Right atrium auricular region (tissue), 2 donors: ENCODE measurements around the gene KCNJ4. TPM values are rescaled to one million over a fixed set of nuclear protein-coding genes. Genes with fewer than 3 reads are reported as not detected.

ENCODE experiments used
- DNase-seq: peaks from one replicate; pipeline ENCODE4 v3.0.0-alpha.2; 2019; ENCODE audit warnings: low spot score
- H3K27ac ChIP-seq, 2 donors: fragments of 200-600 bp; sonication (generic); 1 replicate in 1 of 2; 2 replicates in 1 of 2; pipeline ENCODE4 v1.5.1; 2016 to 2019
- H3K27me3 ChIP-seq, 2 donors: fragments of 200-600 bp; sonication (generic); one replicate each; pipeline versions ENCODE4 v1.5.1 to v1.6.0; 2017 to 2019
- H3K36me3 ChIP-seq: fragments of 200-600 bp; sonication (generic); one replicate; pipeline ENCODE4 v1.5.1; 2016
- H3K4me1 ChIP-seq, 2 donors: fragments of 200-600 bp; sonication (generic); one replicate each; pipeline versions ENCODE4 v1.5.1 to v1.6.0; 2017 to 2019
- H3K4me3 ChIP-seq, 2 donors: fragments of 200-600 bp; sonication (generic); 1 replicate in 1 of 2; 2 replicates in 1 of 2; pipeline ENCODE4 v1.5.1; 2017 to 2019; ENCODE audit warnings: mild to moderate bottlenecking in 1 of 2, moderate library complexity in 1 of 2
- H3K9me3 ChIP-seq, 2 donors: fragments of 200-600 bp; sonication (generic); one replicate each; pipeline ENCODE4 v1.5.1; 2019
- total RNA-seq, 2 donors: library from RNA; depleted of rRNA; stranded (reverse); fragments of >200 nt; gene quantifications; one replicate each; pipeline ENCODE4 v1.1.0, GENCODE V29; 2016
- TF ChIP-seq, protein P1 (sequence below), 2 donors: fragments of 200-600 bp; sonication (generic); IDR thresholded peaks; one replicate each; pipeline ENCODE4 v1.5.1; 2019; ENCODE audit warnings: antibody characterized with exemption in 2 of 2

KCNJ4 gene
- total RNA-seq, 2 donors from 2014 or later = 7.0 to 36.7 TPM

DNA sequence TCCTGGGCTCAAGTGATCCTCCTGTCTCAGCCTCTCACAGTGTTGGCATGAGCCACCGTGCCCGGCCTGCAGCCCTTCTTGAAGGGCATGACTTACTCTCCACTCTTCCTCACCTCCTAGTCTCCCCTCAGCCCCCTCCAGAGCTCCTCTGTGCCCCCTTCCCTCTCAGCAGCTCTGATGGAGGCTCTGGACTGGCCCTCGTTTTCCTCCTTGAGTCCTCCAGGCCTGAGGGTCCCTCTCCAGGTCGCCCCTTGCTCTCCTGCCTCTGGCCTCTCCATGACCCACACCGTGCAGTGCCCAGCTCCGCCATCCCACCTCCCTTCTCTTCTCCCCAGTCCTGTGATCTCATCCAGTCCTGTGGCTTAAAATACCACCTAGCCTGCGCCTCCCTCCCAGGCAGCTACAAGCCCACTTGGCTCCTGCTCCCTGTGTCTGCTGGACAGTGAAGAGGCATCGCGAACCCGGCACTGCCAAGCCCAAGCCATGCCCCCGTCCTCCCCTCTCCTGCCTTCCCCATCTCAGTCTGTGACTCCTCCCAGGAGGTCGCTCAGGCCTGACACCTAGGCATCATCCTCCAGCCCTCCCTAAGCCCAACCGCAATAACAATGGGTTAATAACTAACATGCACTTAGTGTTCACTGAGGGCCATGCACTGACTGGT lies 11.9 kb downstream of the KCNJ4 start:
- Histone ChIP-seq H3K27me3 (no peaks in the 10 kb centered on the region), H3K4me3 (no peak overlapping the region), H3K9me3 (no peaks in the 10 kb centered on the region), H3K36me3 (no peaks in the 10 kb centered on the region), H3K27ac (peak overlapping the region; percentile 66 to 70), H3K4me1 (peaks cover 0 to 7% of the 10 kb centered on the region in 2 donors)
- no peak for DNase-seq
- TF ChIP-seq, protein P1, sequence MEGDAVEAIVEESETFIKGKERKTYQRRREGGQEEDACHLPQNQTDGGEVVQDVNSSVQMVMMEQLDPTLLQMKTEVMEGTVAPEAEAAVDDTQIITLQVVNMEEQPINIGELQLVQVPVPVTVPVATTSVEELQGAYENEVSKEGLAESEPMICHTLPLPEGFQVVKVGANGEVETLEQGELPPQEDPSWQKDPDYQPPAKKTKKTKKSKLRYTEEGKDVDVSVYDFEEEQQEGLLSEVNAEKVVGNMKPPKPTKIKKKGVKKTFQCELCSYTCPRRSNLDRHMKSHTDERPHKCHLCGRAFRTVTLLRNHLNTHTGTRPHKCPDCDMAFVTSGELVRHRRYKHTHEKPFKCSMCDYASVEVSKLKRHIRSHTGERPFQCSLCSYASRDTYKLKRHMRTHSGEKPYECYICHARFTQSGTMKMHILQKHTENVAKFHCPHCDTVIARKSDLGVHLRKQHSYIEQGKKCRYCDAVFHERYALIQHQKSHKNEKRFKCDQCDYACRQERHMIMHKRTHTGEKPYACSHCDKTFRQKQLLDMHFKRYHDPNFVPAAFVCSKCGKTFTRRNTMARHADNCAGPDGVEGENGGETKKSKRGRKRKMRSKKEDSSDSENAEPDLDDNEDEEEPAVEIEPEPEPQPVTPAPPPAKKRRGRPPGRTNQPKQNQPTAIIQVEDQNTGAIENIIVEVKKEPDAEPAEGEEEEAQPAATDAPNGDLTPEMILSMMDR (IDR thresholded peaks at IDR 0.05) = no peak

DNA sequence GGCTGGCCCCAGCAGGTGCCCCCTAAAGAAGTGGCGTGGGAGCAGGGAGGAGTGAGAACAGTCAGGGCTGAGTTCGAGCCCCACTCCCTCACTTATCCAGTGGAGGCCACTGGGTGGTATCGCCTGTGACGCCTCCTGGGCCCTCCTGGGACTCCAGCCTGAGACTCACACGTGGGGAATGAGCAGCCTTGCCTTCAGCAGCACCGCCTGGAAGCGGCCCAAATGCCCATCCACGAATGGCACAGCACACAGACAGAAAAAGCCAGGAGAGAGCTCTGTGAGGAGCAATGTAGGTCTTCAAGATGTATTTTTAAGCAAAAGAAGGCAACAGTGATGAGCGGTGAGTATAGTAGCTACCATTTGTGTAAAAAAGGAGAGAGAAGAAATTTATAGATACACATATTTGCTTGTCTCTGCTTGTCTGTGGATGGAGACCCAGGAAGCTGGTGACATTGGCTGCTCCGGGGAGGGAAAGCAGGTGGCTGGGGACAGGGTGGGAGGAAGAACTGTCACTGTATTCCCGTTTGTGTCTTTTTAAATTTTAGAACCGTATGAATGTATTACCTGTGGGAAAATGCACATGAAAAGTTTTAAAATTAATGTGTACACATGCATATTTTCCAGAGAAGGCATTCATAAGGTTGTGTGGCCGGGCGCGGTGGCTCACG lies 13.2 kb downstream of the KCNJ4 start:
- H3K9me3 ChIP-seq = no peaks in the 10 kb centered on the region
- no peak for DNase-seq
- no peak overlapping the region for H3K4me3 ChIP-seq
- peaks cover 0 to 7% of the 10 kb centered on the region in 2 donors for H3K4me1 ChIP-seq
- peak overlapping the region in 1 of 2 donors; percentile 57 for H3K27ac ChIP-seq
- TF ChIP-seq, protein P1 (IDR thresholded peaks at IDR 0.05) = no peak
- H3K36me3 ChIP-seq = no peaks in the 10 kb centered on the region
- H3K27me3 ChIP-seq = no peaks in the 10 kb centered on the region

DNA sequence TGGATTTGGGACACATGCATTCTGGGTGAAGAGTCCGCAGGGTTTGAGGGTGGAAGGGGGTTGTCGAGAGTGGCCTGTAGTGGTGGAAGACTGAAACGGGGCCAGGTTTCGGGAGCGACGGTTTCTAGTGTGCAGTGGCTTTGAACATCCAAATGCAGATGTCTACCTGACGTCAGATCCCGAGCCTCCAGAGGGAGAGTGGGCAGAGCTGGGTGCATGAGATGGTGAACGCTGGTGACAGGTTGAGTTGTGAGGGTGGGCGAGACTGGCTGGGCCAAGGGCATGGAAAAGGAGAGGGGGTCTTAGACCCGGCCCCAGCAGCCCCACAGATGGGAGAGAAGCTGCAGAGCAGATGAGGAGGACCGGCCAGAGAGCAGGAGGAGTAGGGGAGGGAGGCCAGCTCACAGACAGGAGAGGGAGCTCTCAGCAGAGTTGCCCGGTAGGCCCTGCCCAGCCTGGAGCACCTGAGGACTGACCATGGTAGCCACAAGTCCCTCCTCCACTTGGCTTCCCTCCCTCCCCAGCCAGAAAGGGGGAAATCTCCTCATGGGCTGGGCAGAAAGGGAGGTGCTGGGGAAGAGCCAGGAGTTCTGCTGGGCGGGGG lies 14.2 kb downstream of the KCNJ4 start:
- Histone ChIP-seq H3K27ac (peak overlapping the region in 1 of 2 donors; percentile 57), H3K4me3 (no peak overlapping the region), H3K4me1 (peaks cover 0 to 14% of the 10 kb centered on the region in 2 donors), H3K36me3 (no peaks in the 10 kb centered on the region), H3K27me3 (no peaks in the 10 kb centered on the region), H3K9me3 (no peaks in the 10 kb centered on the region)
- TF ChIP-seq, protein P1 (IDR thresholded peaks at IDR 0.05) = no peak
- no peak for DNase-seq

DNA sequence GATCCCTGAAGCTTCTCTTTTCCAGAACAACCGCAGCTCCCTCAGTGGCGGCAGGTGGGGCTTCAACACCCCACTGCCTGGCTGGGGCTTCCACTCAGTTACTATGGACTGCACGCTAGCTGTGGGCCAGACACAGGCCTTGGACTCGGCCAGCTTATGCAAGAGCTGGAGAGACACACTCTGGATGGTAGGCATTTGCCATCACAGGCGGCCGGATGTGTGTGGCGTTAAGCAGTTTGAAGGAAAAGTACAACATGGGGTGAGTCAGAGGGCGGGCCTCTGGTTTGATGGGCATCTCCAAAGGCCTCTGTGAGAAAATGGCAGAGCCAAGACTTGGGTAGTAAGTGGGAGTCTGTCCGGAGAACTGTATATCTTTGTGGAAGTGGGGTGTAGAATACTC lies 17.6 kb downstream of the KCNJ4 start:
- no peaks in the 10 kb centered on the region for H3K36me3 ChIP-seq
- TF ChIP-seq, protein P1 (IDR thresholded peaks at IDR 0.05) = no peak
- peaks cover 0 to 9% of the 10 kb centered on the region in 2 donors for H3K4me1 ChIP-seq
- no peaks in the 10 kb centered on the region for H3K9me3 ChIP-seq
- no peak overlapping the region for H3K27ac ChIP-seq
- no peaks in the 10 kb centered on the region for H3K27me3 ChIP-seq
- H3K4me3 ChIP-seq = no peak overlapping the region
- DNase-seq = no peak

DNA sequence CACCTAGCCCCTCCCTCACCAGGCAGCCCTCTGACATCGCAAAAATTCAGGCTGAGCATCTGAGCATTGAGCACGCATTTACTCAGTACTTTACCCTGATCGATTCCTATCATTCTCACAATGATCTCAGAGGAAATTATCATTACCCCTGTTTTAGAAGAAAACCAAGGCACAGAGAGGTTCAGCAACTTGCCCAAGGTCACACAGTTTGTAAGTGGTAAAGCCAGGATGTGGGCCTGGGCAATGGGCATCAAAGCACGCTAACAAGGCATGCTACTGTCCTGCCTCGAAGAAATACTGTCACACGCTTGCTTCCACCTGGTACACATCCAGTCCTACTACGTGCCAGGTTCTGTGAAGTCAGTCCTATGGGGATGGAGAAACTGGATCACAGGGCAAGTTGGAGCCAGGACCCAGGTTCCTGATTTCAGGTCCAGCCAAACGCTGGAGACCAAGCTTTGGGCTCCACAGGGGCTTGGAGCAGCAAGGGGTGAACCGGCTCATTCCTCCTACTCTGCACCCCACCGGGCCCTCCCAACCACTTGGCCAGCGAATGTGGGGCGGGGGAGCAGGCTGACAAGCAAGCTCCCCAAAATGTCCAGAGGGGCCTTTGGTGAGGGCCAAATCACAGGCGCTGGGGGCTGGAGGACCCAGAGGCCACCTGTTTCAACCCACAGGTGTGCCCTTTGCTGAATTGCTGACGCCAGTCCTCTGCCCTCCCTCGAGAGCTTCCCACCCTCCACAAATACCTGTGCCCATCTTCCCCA lies 18.2 kb downstream of the KCNJ4 start:
- H3K27ac ChIP-seq = no peak overlapping the region
- no peak for DNase-seq
- TF ChIP-seq, protein P1 (IDR thresholded peaks at IDR 0.05) = no peak
- H3K9me3 ChIP-seq = no peaks in the 10 kb centered on the region
- H3K36me3 ChIP-seq = no peaks in the 10 kb centered on the region
- H3K4me3 ChIP-seq = no peak overlapping the region
- H3K27me3 ChIP-seq = no peaks in the 10 kb centered on the region
- peaks cover 0 to 9% of the 10 kb centered on the region in 2 donors for H3K4me1 ChIP-seq
